Chondrocyte (in vitro differentiated cells): ENCODE measurements around the gene MED23. TPM values are rescaled to one million over a fixed set of nuclear protein-coding genes. Genes with fewer than 3 reads are reported as not detected.

Experiments used
- DNase-seq: peaks from one replicate; pipeline ENCODE4 v3.0.0; 2021; ENCODE audit warnings: mixed read lengths, low spot score
- H3K27ac Mint-ChIP-seq: one replicate; pipeline ENCODE4 v1.8.0; 2021; ENCODE audit warnings: mild to moderate bottlenecking, moderate library complexity, mixed read lengths; ENCODE audit not compliant: unreplicated experiment
- H3K27me3 Mint-ChIP-seq: 2 replicates; pipeline ENCODE4 v1.8.0; 2021; ENCODE audit warnings: low read depth, mixed read lengths
- H3K36me3 Mint-ChIP-seq: 2 replicates; pipeline ENCODE4 v1.8.0; 2021; ENCODE audit warnings: low read depth, mixed read lengths
- H3K4me1 Mint-ChIP-seq: 2 replicates; pipeline ENCODE4 v1.8.0; 2021; ENCODE audit warnings: low read depth, mild to moderate bottlenecking, mixed read lengths
- H3K4me3 Mint-ChIP-seq: one replicate; pipeline ENCODE4 v1.8.0; 2021; ENCODE audit warnings: mild to moderate bottlenecking, moderate library complexity, mixed read lengths; ENCODE audit not compliant: unreplicated experiment
- H3K9me3 Mint-ChIP-seq: 2 replicates; pipeline ENCODE4 v1.8.0; 2021; ENCODE audit warnings: low read depth, mixed read lengths
- total RNA-seq: library from RNA; stranded (reverse); gene quantifications from 3 replicates; pipeline ENCODE4 v1.2.1, GENCODE V29; 2021
- TF ChIP-seq, protein P1 (sequence below): fragments of 200-600 bp; sonication (generic); IDR thresholded peaks from 2 replicates; pipeline ENCODE4 v1.5.0; 2021; ENCODE audit warnings: antibody characterized with exemption, mild to moderate bottlenecking, moderate library complexity

The MED23 gene
- total RNA-seq, 1 donor from 2014 or later: 26.2 TPM

DNA sequence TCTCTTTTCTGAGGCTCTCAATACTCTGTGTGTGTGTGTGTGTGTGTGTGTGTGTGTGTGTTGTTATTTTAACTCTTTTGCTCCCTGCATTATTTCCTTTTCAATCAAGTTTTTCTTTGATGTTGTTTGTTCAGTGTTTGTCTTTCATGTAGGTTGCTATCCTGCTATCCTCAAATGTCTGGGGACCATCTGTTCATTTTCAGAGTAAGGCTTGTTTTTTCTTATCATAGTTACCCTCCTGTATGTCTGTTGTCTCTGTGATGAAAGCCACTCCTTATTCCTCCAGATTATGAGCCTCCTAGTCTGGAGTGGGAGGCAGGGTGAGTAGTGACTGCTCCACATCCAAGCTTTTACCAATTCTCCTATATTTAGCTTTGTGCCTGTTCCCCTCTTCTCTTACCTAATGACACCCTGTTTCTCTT is 18.2 kb upstream of the MED23 start:
- Mint-ChIP-seq H3K36me3 (no peaks in the 10 kb centered on the region), H3K9me3 (no peaks in the 10 kb centered on the region), H3K4me1 (no peaks in the 10 kb centered on the region), H3K27ac (no peak overlapping the region), H3K27me3 (no peaks in the 10 kb centered on the region), H3K4me3 (no peak overlapping the region)
- no peak for DNase-seq
- TF ChIP-seq, protein P1, sequence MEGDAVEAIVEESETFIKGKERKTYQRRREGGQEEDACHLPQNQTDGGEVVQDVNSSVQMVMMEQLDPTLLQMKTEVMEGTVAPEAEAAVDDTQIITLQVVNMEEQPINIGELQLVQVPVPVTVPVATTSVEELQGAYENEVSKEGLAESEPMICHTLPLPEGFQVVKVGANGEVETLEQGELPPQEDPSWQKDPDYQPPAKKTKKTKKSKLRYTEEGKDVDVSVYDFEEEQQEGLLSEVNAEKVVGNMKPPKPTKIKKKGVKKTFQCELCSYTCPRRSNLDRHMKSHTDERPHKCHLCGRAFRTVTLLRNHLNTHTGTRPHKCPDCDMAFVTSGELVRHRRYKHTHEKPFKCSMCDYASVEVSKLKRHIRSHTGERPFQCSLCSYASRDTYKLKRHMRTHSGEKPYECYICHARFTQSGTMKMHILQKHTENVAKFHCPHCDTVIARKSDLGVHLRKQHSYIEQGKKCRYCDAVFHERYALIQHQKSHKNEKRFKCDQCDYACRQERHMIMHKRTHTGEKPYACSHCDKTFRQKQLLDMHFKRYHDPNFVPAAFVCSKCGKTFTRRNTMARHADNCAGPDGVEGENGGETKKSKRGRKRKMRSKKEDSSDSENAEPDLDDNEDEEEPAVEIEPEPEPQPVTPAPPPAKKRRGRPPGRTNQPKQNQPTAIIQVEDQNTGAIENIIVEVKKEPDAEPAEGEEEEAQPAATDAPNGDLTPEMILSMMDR: no peak

DNA sequence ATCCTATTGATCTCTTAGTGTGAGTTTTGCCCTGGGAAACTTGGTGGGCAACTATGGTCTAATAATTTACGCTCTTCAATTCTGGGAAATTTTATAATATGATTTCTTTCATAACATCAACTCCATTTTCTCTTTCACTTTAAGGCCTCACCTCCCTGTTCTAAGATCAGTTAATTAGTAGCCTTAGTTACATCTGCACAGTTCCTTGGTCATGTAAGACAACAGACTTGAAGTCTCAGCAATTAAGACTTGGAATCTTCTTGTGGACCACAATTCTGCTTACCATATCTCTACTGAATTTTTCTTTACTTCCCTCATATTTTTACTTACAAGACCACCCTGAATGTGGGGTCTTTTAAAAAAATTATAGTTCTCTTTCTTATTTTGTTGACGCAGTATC is 17.8 kb upstream of the MED23 start:
- Mint-ChIP-seq H3K36me3 (no peaks in the 10 kb centered on the region), H3K4me3 (no peak overlapping the region), H3K4me1 (no peaks in the 10 kb centered on the region), H3K9me3 (no peaks in the 10 kb centered on the region), H3K27me3 (no peaks in the 10 kb centered on the region), H3K27ac (no peak overlapping the region)
- TF ChIP-seq, protein P1: no peak
- DNase-seq: no peak

DNA sequence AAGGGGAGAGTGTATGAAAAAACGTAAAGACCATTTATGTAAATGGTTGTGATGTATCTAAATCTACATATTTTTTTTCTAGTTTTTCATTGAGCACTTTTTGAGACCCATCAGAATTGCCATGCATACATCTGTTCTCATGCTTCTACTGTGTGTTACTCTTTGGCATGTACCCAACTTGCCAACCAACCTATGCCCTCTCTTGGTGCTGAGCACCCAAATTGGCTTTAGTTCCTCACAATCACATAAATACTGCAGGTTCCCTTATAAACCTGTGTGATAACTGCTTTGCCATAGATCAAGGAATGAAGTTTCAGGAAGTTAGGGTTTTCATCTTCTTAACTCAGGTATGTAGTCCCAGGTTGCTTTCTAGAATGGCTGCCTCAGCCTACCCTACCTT is 16.9 kb upstream of the MED23 start:
- TF ChIP-seq, protein P1: no peak
- H3K4me1 Mint-ChIP-seq: no peaks in the 10 kb centered on the region
- H3K9me3 Mint-ChIP-seq: no peaks in the 10 kb centered on the region
- no peak overlapping the region for H3K4me3 Mint-ChIP-seq
- no peaks in the 10 kb centered on the region for H3K27me3 Mint-ChIP-seq
- no peak overlapping the region for H3K27ac Mint-ChIP-seq
- H3K36me3 Mint-ChIP-seq: no peaks in the 10 kb centered on the region
- no peak for DNase-seq

DNA sequence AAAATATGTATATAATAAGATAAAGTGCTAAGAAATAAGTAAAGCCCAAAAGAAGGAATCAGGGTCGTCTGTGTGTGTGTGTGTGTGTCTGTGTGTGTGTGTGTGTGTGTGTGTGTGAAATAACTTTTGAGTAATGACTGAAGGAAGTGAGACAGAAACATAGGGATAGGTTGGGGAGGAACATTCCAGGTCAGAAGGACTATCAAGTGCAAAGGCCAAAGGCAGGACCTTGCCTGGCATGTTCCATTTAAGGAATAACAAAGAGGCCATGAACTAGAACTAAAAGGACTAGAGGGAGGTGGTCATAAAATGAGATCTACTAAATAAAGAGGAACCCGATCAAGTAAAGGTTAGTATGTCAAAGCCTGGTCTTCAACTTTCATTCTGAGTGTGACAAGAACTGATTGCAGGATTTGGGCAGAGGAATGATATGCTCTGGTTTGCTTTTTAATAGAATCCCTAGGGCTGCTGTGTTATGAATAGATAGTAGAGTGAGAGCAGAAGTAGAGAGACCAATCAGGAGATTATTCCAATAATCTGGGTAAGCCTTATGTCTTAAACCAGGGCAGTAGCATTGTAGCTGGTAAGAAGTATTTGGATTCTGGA is 15.9 kb upstream of the MED23 start:
- no peaks in the 10 kb centered on the region for H3K27me3 Mint-ChIP-seq
- TF ChIP-seq, protein P1: no peak
- H3K36me3 Mint-ChIP-seq: no peaks in the 10 kb centered on the region
- H3K9me3 Mint-ChIP-seq: no peaks in the 10 kb centered on the region
- H3K4me3 Mint-ChIP-seq: no peak overlapping the region
- DNase-seq: no peak
- no peaks in the 10 kb centered on the region for H3K4me1 Mint-ChIP-seq
- H3K27ac Mint-ChIP-seq: no peak overlapping the region

DNA sequence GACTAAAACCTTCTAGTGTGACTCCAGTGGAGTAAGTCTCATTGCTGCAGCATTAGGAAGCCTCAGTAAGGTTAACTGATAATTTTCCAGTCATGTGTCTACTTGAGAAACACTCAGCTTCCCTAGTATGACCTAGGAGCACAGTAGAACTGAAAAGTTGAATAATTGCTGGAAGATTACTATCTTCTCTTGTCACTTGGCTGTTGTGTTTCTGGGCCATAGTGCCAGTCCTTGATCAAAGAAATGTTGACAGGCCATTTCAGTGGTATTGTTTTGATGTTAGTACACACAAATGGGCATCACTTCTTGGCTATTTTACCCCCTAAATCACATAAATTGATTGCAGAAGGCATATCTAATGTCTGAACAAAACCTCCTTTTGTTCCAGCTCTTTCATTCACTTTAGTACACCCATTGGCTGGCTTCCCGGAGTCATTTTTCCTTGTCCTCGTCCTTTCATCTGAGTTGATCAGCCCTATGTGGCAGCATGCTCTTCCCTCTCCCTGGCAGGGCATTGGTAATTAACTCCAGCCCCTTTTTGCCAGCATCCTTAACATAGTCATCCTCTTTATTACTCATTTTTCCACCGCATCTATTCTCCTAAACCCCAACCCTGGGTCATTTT is 15.1 kb upstream of the MED23 start:
- no peak overlapping the region for H3K27ac Mint-ChIP-seq
- TF ChIP-seq, protein P1: no peak
- no peaks in the 10 kb centered on the region for H3K4me1 Mint-ChIP-seq
- H3K9me3 Mint-ChIP-seq: no peaks in the 10 kb centered on the region
- no peaks in the 10 kb centered on the region for H3K27me3 Mint-ChIP-seq
- H3K4me3 Mint-ChIP-seq: no peak overlapping the region
- no peak for DNase-seq
- H3K36me3 Mint-ChIP-seq: no peaks in the 10 kb centered on the region
